Activated naive CD8-positive, alpha-beta T cell treated with anti-CD3 and anti-CD28 coated beads, Interleukin-2, amount 50 U/mL, for 24 hours (primary cell): Measurements from ENCODE around the gene MAML2.

Experiments
- ATAC-seq: fragments of 150-1000 bp; cut with Tn5 transposase; one replicate; pipeline ENCODE4 v1.10.0; 2021
- DNase-seq: peaks from one replicate; pipeline ENCODE4 v3.0.0; 2021
- H3K27ac Mint-ChIP-seq: one replicate; pipeline ENCODE4 v1.8.0; 2021; ENCODE audit warnings: mild to moderate bottlenecking, mixed read lengths
- H3K27me3 Mint-ChIP-seq: one replicate; pipeline ENCODE4 v1.8.0; 2021; ENCODE audit warnings: mixed read lengths
- H3K36me3 Mint-ChIP-seq: one replicate; pipeline ENCODE4 v1.8.0; 2021; ENCODE audit warnings: low read depth, mixed read lengths
- H3K4me1 Mint-ChIP-seq: one replicate; pipeline ENCODE4 v1.8.0; 2021; ENCODE audit warnings: mixed read lengths
- H3K4me3 Mint-ChIP-seq: one replicate; pipeline ENCODE4 v1.8.0; 2021; ENCODE audit warnings: mild to moderate bottlenecking, moderate library complexity, mixed read lengths
- H3K9me3 Mint-ChIP-seq: one replicate; pipeline ENCODE4 v1.8.0; 2021; ENCODE audit warnings: mixed read lengths

MAML2 gene

DNA sequence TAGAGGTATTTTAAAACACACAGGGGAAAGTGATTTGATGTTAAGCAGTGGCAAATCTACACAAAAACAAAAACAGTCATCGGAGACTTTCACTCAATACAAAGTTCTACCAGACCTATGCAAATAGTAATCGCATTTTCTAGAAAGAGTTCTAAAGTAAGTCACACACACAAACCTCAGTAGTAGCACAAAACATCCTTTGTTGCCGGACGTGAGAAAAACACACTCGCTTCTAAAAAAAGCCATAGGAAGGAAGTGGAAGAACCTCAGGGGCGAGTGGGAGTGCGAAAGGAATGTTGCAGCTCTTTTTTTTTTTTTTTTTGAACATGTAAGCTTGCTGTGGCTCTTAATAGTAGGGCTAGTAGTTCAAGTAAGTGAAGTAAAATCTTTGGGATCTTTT lies 88.9 kb downstream of the MAML2 start:
- H3K9me3 Mint-ChIP-seq = no peaks in the 10 kb centered on the region
- peak overlapping the region; percentile 75 for H3K4me3 Mint-ChIP-seq
- H3K36me3 Mint-ChIP-seq = peaks cover 15% of the 10 kb centered on the region
- no peak for DNase-seq
- no peaks in the 10 kb centered on the region for H3K27me3 Mint-ChIP-seq
- H3K4me1 Mint-ChIP-seq = peaks cover 90% of the 10 kb centered on the region
- H3K27ac Mint-ChIP-seq = peak overlapping the region; percentile 94
- no peak for ATAC-seq

DNA sequence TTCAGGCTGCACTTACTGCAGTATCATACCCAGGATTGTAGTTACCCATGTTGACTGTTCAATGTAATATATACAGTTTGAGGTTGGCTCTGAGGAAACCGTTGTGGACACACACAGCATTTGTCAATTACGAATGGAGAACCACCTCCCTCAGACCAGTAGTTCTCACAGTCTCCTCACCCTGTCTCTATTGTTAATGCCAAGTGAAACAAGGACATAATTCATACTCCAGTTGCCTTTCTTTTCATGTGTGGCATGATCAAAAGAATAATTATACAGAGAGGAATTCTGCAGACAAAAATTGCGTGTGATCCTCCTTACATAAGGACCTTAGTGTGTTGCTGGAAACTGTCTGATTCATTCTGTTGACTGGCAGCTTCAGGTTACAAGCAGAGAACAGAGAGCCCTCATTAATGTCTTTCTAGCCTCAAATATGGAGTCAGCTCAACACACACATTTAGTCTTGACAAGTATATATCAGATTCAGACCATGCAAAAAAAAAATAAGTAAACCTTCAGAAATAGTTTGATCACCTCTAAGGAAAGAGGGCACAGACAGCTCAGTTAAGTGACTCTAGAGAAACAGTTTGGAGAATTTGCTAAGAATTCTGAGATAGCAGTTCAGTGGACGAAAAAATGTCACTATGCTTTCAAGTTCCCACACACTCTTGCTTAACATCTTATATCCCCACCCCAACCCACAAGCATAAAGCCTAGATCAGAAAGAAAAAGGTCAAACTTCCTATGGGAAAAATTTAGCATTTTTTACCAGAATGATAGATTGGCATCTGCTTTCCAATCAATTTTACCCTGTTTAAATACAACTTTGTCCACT lies 96.1 kb downstream of the MAML2 start:
- peak; percentile 45 for ATAC-seq

GRCh38 chr11:96242971-96243647 lies 99.9 kb downstream of the MAML2 start:
- ATAC-seq (peak; percentile 88), DNase-seq (peak; percentile 80)
- no peaks in the 10 kb centered on the region for H3K9me3 Mint-ChIP-seq
- peak overlapping the region; percentile 85 for H3K4me3 Mint-ChIP-seq
- no peaks in the 10 kb centered on the region for H3K27me3 Mint-ChIP-seq
- peak overlapping the region; percentile 91 for H3K27ac Mint-ChIP-seq
- H3K36me3 Mint-ChIP-seq = peaks cover 2% of the 10 kb centered on the region
- H3K4me1 Mint-ChIP-seq = peaks cover 65% of the 10 kb centered on the region

More for the DNA sequence above, 96.1 kb downstream of the MAML2 start:
- Mint-ChIP-seq H3K27me3 (no peaks in the 10 kb centered on the region), H3K9me3 (no peaks in the 10 kb centered on the region), H3K4me3 (peak overlapping the region; percentile 33), H3K27ac (peak overlapping the region; percentile 72), H3K4me1 (peaks cover 81% of the 10 kb centered on the region), H3K36me3 (peaks cover 5% of the 10 kb centered on the region)
- no peak for DNase-seq

DNA sequence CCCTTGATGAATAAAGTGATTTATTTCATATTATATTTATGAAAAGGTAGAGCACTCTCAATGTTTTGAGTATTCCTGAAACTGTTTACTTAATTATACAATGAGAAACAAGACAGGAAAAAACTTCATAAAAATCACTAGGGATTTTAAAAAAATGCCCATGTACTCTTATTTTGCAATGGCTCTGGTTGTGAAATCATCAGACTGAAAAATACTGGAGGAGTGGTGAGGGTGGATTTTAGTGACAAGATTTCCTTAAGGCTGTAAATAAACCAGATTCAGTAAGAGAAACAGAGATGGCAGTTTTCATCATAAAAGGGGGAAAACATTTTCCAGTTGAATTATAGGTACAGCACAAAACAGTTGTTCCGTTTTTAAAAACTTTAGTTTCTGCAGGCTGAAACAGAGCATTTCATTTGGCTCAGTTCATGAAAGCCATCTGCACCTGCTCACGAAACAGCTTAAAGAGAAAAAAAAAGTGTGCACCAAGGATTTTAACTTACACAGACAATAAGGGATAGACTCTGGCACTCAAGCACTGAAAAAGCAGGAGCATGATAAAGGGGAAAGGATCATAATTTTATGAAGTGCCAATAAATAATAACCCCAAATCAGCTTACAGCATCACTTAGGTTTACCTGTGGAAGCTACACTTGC lies 100.7 kb downstream of the MAML2 start:
- H3K9me3 Mint-ChIP-seq = no peaks in the 10 kb centered on the region
- H3K36me3 Mint-ChIP-seq = no peaks in the 10 kb centered on the region
- H3K4me1 Mint-ChIP-seq = peaks cover 59% of the 10 kb centered on the region
- ATAC-seq (no peak), DNase-seq (no peak)
- no peaks in the 10 kb centered on the region for H3K27me3 Mint-ChIP-seq
- peak overlapping the region; percentile 80 for H3K27ac Mint-ChIP-seq
- peak overlapping the region; percentile 85 for H3K4me3 Mint-ChIP-seq

DNA sequence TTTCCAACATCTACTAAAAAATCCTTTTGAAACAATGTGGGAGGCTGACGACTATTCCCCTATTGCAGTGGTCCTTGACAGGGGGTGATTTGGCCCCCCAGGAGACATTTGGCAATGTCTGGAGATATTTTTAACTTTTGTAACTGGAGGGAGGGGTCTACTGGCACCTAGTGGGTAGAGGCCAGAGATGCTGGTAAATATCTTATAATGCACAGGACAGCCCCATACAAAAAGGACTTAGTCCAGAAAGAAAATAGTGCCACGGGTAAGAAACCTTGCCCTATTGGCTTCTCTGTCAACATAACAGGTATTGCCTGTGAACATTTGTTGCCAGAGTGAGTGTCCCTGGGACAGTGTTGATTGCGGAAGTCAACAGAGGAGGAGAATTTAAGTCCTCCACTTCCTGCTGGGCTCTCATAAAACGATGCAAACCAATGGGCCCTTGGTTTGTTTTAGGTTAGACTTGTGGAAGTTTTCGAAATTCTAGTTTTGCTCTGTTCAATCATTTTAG lies 101.6 kb downstream of the MAML2 start:
- H3K9me3 Mint-ChIP-seq = no peaks in the 10 kb centered on the region
- DNase-seq (no peak), ATAC-seq (no peak)
- H3K4me1 Mint-ChIP-seq = peaks cover 51% of the 10 kb centered on the region
- H3K27me3 Mint-ChIP-seq = no peaks in the 10 kb centered on the region
- no peak overlapping the region for H3K4me3 Mint-ChIP-seq
- no peaks in the 10 kb centered on the region for H3K36me3 Mint-ChIP-seq
- H3K27ac Mint-ChIP-seq = no peak overlapping the region

DNA sequence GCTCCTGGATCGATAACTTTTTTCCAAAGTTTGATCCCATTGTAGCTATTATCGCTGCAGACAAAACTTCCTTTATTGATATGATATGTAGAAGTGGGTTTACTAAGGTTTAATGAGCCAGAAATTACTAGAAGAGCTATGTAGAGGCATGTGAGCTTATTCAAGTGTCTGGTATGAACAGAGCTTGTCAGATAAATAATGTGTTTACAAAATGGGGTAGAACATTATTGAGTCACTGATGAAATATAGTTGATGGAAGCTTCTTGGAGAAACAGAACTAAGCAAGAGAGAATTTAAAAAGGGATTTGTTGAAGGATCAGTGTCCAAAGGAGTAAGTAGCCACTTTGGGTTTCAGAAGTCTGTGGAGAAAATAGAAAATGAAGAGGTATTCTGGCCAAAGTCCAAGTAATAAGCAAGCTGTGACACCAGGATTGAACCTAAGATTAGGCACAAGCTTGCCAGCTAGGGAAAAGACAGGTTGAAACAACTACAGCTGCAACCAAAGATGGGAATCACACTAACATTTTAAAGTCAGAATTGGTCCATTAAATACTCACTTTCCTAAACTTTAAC lies 104.3 kb downstream of the MAML2 start:
- Mint-ChIP-seq H3K9me3 (no peaks in the 10 kb centered on the region), H3K4me1 (peaks cover 56% of the 10 kb centered on the region), H3K4me3 (no peak overlapping the region), H3K27me3 (no peaks in the 10 kb centered on the region), H3K36me3 (peaks cover 7% of the 10 kb centered on the region), H3K27ac (no peak overlapping the region)
- DNase-seq (no peak), ATAC-seq (no peak)

DNA sequence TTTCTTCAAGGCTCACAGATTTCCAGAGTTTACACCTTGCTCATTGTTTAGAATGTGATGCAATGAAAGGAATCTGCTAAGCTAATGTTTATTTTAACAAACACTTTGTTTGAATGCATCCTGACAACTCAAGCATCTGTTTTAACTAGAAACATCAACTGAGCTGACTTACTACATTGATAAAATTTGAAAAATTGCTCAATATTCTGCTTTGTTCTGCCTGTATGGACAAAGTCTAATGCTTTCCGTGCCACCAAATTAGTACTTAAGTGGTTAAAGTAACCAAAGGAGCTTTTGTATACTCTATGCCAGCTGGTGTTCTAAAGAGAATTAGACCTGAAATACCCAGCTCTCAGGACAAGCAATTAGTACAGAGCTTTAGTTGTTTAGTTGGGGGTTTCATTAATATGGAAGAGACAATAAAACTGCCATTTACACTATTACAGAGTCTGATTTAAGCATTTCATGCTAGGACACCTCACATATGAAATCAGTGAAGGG lies 105.2 kb downstream of the MAML2 start:
- Mint-ChIP-seq H3K4me1 (peaks cover 49% of the 10 kb centered on the region), H3K27ac (no peak overlapping the region), H3K27me3 (no peaks in the 10 kb centered on the region), H3K4me3 (no peak overlapping the region), H3K9me3 (no peaks in the 10 kb centered on the region), H3K36me3 (peaks cover 9% of the 10 kb centered on the region)
- DNase-seq (no peak), ATAC-seq (no peak)

GRCh38 chr11:96235751-96236150 lies 107.2 kb downstream of the MAML2 start:
- DNase-seq (peak; percentile 45), ATAC-seq (peak; percentile 98)
- Mint-ChIP-seq H3K4me1 (peaks cover 45% of the 10 kb centered on the region), H3K4me3 (peak overlapping the region; percentile 59), H3K9me3 (no peaks in the 10 kb centered on the region), H3K27ac (peak overlapping the region; percentile 74), H3K27me3 (no peaks in the 10 kb centered on the region), H3K36me3 (peaks cover 18% of the 10 kb centered on the region)

GRCh38 chr11:96234866-96235441 lies 108.0 kb downstream of the MAML2 start:
- no peaks in the 10 kb centered on the region for H3K9me3 Mint-ChIP-seq
- H3K27me3 Mint-ChIP-seq = no peaks in the 10 kb centered on the region
- peak overlapping the region; percentile 74 for H3K27ac Mint-ChIP-seq
- H3K36me3 Mint-ChIP-seq = peaks cover 18% of the 10 kb centered on the region
- DNase-seq = no peak
- peak overlapping the region; percentile 59 for H3K4me3 Mint-ChIP-seq
- H3K4me1 Mint-ChIP-seq = peaks cover 48% of the 10 kb centered on the region
- ATAC-seq = no peak

- ATAC-seq (no peak), DNase-seq (no peak)
- Mint-ChIP-seq H3K4me1 (peaks cover 75% of the 10 kb centered on the region), H3K9me3 (no peaks in the 10 kb centered on the region), H3K27ac (no peak overlapping the region), H3K27me3 (no peaks in the 10 kb centered on the region), H3K4me3 (no peak overlapping the region), H3K36me3 (peaks cover 18% of the 10 kb centered on the region)
These were observed 110.9 kb downstream of the MAML2 start for GRCh38 chr11:96232132-96232531.

DNA sequence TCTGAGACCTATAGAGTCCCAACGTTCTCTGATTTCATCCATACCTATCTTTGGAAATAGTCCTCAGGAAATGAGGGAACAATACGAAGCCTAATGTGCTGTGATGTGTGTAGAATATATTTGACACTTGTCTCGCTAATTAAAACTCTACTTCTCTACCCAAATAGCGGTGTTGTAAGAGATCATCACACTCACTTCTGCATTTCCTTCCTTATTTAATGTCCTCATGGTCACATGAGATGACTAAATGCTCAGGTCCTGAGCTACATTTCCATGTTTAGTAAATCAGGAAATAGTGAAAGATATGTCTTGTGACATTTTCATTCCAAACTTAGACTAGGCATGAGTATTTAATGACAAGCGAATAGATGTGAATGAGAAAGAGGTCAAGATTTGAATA lies 112.3 kb downstream of the MAML2 start:
- DNase-seq (no peak), ATAC-seq (no peak)
- Mint-ChIP-seq H3K36me3 (peaks cover 18% of the 10 kb centered on the region), H3K9me3 (no peaks in the 10 kb centered on the region), H3K27ac (peak overlapping the region; percentile 30), H3K4me1 (peaks cover 79% of the 10 kb centered on the region), H3K4me3 (no peak overlapping the region), H3K27me3 (no peaks in the 10 kb centered on the region)

DNA sequence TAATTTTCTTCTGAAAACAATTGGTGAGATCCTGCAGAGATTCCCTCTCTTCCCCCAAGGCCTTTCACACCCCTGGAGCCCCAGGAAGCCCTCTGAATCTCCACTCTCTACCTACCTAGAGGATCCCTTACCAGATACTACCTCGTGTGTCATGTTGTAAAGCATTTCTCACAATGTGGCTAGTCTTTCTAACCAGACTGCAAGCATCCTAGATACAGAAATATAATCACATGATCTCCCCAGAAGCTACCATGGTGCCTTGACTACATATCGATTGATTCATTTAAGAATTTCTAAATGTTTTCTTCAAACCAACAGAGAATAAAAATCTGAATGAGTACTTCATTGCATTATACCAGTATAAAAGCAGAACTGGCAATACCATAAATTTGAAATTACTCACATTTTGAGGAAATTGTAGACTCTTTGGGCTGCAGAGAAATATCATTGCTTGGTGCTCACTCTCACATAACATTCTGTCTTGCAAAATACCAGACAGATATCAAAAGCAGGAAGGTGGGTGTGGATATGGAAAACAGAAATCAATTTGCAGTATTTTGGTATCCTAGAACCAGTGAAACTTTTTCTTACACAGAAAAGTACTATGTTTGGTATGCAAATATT lies 113.5 kb downstream of the MAML2 start:
- DNase-seq (no peak), ATAC-seq (peak; percentile 53)
- Mint-ChIP-seq H3K4me1 (peaks cover 76% of the 10 kb centered on the region), H3K36me3 (peaks cover 13% of the 10 kb centered on the region), H3K27me3 (no peaks in the 10 kb centered on the region), H3K27ac (peak overlapping the region; percentile 51), H3K4me3 (peak overlapping the region; percentile 2), H3K9me3 (no peaks in the 10 kb centered on the region)

DNA sequence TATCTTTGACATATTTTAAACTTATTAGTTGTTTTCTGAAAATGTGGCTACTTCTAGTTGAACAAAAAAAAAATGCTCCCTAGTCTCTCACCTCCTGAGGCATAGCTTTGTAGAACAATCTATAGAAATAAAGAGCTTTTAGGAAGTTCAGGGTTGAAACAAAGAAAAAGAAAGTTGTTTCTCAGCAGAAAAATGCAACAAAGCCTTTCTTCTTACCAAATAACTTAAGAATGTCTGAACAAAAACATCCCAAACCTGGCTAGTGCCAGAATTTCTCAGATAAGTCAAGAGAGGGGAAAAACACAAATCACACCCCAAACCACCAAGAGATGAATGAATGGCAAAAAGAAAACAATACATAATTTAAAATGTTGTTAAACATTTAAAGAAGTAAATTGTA lies 114.1 kb downstream of the MAML2 start:
- Mint-ChIP-seq H3K36me3 (peaks cover 15% of the 10 kb centered on the region), H3K4me1 (peaks cover 78% of the 10 kb centered on the region), H3K27ac (peak overlapping the region; percentile 53), H3K9me3 (no peaks in the 10 kb centered on the region), H3K4me3 (no peak overlapping the region), H3K27me3 (no peaks in the 10 kb centered on the region)
- DNase-seq (no peak), ATAC-seq (no peak)
